Panc1 (cell line): Measurements from ENCODE around the gene AANAT. TPM values are rescaled to one million over a fixed set of nuclear protein-coding genes. Genes with fewer than 3 reads are reported as not detected.

ENCODE experiments used
- ATAC-seq: fragments of 200-7000 bp; cut with Tn5 transposase; 2 replicates; pipeline ENCODE4 v1.9.1; 2020; ENCODE audit warnings: mild to moderate bottlenecking, moderate library complexity
- BruUV-seq: library from RNA; stranded (reverse); fragments of 400-500 nt; replicated peaks from 2 replicates; lab custom pipeline; 2021; lab: Mats Ljungman, UMichigan
- CTCF ChIA-PET: fragments of 300-600 bp; sonication (Branson Sonifier 250); formaldehyde crosslinking; loops from one replicate; lab custom pipeline; 2022; ENCODE audit warnings: antibody characterized with exemption; lab: Charles Lee
- POLR2A ChIA-PET: fragments of 300-600 bp; sonication (Branson Sonifier 250); formaldehyde crosslinking; loops from one replicate; lab custom pipeline; 2022; ENCODE audit warnings: antibody characterized with exemption; lab: Charles Lee
- DNase-seq: peaks from one replicate; pipeline ENCODE4 v3.0.0-alpha.2; 2010; ENCODE audit warnings: low read depth, low spot score
- H3K27ac ChIP-seq: 2 replicates; pipeline ENCODE4 v1.5.1; 2011; ENCODE audit warnings: mild to moderate bottlenecking, low read length, inconsistent platforms
- H3K27me3 ChIP-seq: fragments of 200-500 bp; sonication (Bioruptor generic); 2 replicates; pipeline ENCODE4 v1.6.0; 2014; ENCODE audit warnings: low read length, inconsistent platforms; ENCODE audit not compliant: control insufficient read depth, insufficient read depth
- H3K36me3 ChIP-seq: fragments of 200-500 bp; sonication (Bioruptor generic); 2 replicates; pipeline ENCODE4 v1.5.1; 2014; ENCODE audit warnings: inconsistent platforms, mild to moderate bottlenecking, low read length, moderate library complexity; ENCODE audit not compliant: control insufficient read depth, insufficient read depth
- H3K4me1 ChIP-seq: 2 replicates; pipeline ENCODE4 v1.5.1; 2011; ENCODE audit warnings: inconsistent platforms, mild to moderate bottlenecking, low read length, moderate library complexity; ENCODE audit not compliant: control insufficient read depth, insufficient read depth
- H3K4me3 ChIP-seq, 2 experiments: 2 replicates each; pipeline ENCODE4 v1.5.1; 2011 to 2012; ENCODE audit warnings: low read depth in 2 of 2, low read length in 2 of 2, mild to moderate bottlenecking in 2 of 2, inconsistent platforms in 1 of 2, moderate library complexity in 1 of 2
- H3K9me3 ChIP-seq: fragments of 200-500 bp; sonication (Bioruptor generic); 2 replicates; pipeline ENCODE4 v1.5.1; 2014; ENCODE audit warnings: low read depth, mild to moderate bottlenecking, inconsistent platforms, low read length, moderate library complexity; ENCODE audit not compliant: control insufficient read depth, insufficient read depth
- POLR2AphosphoS5 ChIP-seq: IDR thresholded peaks from 2 replicates; pipeline ENCODE4 v1.6.1; 2012; ENCODE audit warnings: mild to moderate bottlenecking, low read depth, low read length, moderate library complexity
- SIN3A ChIP-seq: IDR thresholded peaks from 2 replicates; pipeline ENCODE4 v1.6.1; 2012; ENCODE audit warnings: low read depth, mild to moderate bottlenecking, low read length, moderate library complexity, borderline replicate concordance; ENCODE audit not compliant: insufficient read depth
- TCF7L2 ChIP-seq: IDR thresholded peaks from 2 replicates; pipeline ENCODE4 v1.6.1; 2011; ENCODE audit warnings: mild to moderate bottlenecking, low read depth, low read length, inconsistent platforms
- in situ Hi-C: cut with HindIII; loops from 2 replicates; pipeline ENCODE4 v1.10.0; 2016; ENCODE audit warnings: low sequenced_read_pairs, low pct_unique_long_range_greater_than_20kb
- intact Hi-C: fragments of 100-400 bp; cut with micrococcal nuclease; formaldehyde crosslinking; loops from one replicate; pipeline ENCODE4 v1.10.0; 2022; ENCODE audit not compliant: unreplicated experiment
- total RNA-seq: library from RNA; stranded (reverse); gene quantifications from one replicate; pipeline ENCODE4 v1.2.1, GENCODE V29; 2021; ENCODE audit not compliant: unreplicated experiment
- TF ChIP-seq, protein P1 (sequence below), 2 experiments: IDR thresholded peaks; 2 replicates each; pipeline ENCODE4 v1.6.1; 2011 to 2012; ENCODE audit warnings: low read depth in 2 of 2, control low read depth in 1 of 2, low read length in 1 of 2, mild to moderate bottlenecking in 1 of 2, moderate library complexity in 1 of 2; ENCODE audit not compliant: insufficient read depth in 1 of 2
- TF ChIP-seq, protein P2 (sequence below): fragments of 450-650 bp; IDR thresholded peaks from 2 replicates; pipeline ENCODE4 v1.5.1; 2017; ENCODE audit warnings: mild to moderate bottlenecking

Gene AANAT
- total RNA-seq, 1 experiment from 2014 or later: not detected

DNA sequence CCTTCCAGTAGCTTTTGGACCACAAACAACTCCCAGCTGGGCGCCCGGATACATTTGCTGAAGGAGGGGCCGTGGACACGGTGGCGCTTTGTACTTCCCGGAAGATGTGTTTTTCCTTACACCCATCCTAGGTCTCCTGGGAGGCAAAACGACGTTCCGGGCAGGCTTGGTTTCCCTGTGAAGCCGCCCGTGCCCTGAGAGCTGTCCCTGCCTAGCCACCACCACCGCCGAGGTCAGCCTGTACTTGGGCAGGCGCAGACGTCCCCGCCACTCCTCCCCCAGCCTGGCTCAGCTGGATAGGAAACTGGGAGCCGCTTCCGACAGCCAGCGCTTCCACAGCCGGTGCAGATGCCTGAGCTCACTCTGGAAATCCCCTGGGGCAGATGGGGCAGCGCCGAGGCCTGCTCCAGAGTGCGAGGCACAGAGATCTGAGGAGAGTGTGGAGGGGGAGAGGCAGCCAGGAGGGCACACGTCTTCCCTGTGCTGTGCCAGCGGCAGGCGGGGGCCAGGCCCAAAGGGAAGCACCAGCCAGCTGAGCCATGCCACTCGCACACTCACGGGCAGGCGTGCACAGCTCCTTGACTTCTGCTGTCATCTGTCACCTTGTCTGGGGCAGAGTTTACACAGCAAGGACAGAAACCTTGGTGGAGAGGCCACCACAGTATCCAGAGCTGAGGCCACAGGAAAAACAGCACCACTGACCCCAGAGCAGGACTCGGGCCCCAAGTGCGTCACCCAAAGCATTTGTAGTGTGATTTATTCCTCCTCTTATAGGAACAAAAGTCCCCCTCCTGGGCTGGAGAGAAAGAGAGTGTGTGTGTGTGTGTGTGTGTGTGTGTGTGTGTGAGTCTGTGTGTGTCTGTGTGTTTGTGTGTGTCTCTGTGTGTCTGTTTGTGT lies 30.8 kb downstream of the AANAT start:
- ChIA-PET POLR2A (interaction anchor here (0.7 to 1.6 kb wide), 6 partner anchors 12 to 204 kb away, joined by 3 to 8 read pairs (median 4); no protein-coding TSS in a partner anchor), CTCF (interaction anchor here (0.6 to 1.0 kb wide), 6 partner anchors 13 to 183 kb away, joined by 3 to 6 read pairs (median 3); partner anchors contain the start of gene AANAT)
- DNase-seq (no peak), ATAC-seq (peak; percentile 64)
- intact Hi-C loops: no loop called here
- TF ChIP-seq, protein P1, sequence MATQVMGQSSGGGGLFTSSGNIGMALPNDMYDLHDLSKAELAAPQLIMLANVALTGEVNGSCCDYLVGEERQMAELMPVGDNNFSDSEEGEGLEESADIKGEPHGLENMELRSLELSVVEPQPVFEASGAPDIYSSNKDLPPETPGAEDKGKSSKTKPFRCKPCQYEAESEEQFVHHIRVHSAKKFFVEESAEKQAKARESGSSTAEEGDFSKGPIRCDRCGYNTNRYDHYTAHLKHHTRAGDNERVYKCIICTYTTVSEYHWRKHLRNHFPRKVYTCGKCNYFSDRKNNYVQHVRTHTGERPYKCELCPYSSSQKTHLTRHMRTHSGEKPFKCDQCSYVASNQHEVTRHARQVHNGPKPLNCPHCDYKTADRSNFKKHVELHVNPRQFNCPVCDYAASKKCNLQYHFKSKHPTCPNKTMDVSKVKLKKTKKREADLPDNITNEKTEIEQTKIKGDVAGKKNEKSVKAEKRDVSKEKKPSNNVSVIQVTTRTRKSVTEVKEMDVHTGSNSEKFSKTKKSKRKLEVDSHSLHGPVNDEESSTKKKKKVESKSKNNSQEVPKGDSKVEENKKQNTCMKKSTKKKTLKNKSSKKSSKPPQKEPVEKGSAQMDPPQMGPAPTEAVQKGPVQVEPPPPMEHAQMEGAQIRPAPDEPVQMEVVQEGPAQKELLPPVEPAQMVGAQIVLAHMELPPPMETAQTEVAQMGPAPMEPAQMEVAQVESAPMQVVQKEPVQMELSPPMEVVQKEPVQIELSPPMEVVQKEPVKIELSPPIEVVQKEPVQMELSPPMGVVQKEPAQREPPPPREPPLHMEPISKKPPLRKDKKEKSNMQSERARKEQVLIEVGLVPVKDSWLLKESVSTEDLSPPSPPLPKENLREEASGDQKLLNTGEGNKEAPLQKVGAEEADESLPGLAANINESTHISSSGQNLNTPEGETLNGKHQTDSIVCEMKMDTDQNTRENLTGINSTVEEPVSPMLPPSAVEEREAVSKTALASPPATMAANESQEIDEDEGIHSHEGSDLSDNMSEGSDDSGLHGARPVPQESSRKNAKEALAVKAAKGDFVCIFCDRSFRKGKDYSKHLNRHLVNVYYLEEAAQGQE (IDR thresholded peaks at IDR 0.05; ENCODE audit: insufficient read depth in 1 of 2, low read depth in 2 of 2, low read length in 1 of 2): 0 out of 4 replicates have a peak, but pooled peaks of 1 of the 2 experiments have one; percentile 35
- TF ChIP-seq, protein P2, sequence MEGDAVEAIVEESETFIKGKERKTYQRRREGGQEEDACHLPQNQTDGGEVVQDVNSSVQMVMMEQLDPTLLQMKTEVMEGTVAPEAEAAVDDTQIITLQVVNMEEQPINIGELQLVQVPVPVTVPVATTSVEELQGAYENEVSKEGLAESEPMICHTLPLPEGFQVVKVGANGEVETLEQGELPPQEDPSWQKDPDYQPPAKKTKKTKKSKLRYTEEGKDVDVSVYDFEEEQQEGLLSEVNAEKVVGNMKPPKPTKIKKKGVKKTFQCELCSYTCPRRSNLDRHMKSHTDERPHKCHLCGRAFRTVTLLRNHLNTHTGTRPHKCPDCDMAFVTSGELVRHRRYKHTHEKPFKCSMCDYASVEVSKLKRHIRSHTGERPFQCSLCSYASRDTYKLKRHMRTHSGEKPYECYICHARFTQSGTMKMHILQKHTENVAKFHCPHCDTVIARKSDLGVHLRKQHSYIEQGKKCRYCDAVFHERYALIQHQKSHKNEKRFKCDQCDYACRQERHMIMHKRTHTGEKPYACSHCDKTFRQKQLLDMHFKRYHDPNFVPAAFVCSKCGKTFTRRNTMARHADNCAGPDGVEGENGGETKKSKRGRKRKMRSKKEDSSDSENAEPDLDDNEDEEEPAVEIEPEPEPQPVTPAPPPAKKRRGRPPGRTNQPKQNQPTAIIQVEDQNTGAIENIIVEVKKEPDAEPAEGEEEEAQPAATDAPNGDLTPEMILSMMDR: no peak
- TF ChIP-seq TCF7L2 (no peak), POLR2AphosphoS5 (peak; percentile 60), SIN3A (peak; percentile 77; the same call in 1 of the 2 replicates)
- Histone ChIP-seq H3K27ac (peak overlapping the region; percentile 89), H3K4me3 (peak overlapping the region; percentile 8 to 89), H3K4me1 (peaks cover 60% of the 10 kb centered on the region), H3K27me3 (no peaks in the 10 kb centered on the region), H3K9me3 (no peaks in the 10 kb centered on the region), H3K36me3 (peaks cover 7% of the 10 kb centered on the region; the same call in 1 of the 2 replicates)
- in situ Hi-C loops: no loop called here
- BruUV-seq: no TSS peak

DNA sequence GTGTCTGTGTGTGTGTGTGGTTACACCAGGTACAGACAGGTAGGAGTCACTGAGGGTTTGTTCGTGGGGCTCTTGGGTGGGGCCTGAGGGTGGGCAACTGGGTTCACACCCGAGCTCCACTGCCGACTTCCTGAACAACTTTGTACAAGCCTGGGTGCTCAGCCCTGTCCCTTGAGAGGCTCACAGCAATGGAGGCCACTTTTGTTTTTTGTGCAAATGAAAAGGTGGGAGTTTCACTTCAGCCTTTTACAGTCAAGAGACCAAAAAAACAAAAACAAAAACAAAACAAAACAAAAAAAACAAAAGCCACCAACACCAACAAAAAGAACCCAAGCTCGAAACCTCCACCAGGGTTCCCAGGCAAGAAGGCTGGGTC lies 31.5 kb downstream of the AANAT start:
- TF ChIP-seq POLR2AphosphoS5 (no peak), TCF7L2 (no peak), SIN3A (no peak)
- TF ChIP-seq, protein P2: no peak
- TF ChIP-seq, protein P1 (IDR thresholded peaks at IDR 0.05; ENCODE audit: insufficient read depth in 1 of 2, low read depth in 2 of 2, low read length in 1 of 2): no peak
- ChIA-PET CTCF (interaction anchor here (0.7 to 1.0 kb wide), 2 partner anchors 31 to 183 kb away, joined by 3 to 4 read pairs; partner anchors contain the start of gene AANAT), POLR2A (interaction anchor here (0.7 to 1.6 kb wide), 3 partner anchors 13 to 203 kb away, joined by 3 to 7 read pairs (median 3); no protein-coding TSS in a partner anchor)
- H3K27ac ChIP-seq: peak overlapping the region; percentile 89
- H3K4me3 ChIP-seq: peak overlapping the region; percentile 89; a peak in 3 of 4 replicates
- in situ Hi-C loops (no loop called here), intact Hi-C loops (no loop called here)
- H3K9me3 ChIP-seq: no peaks in the 10 kb centered on the region
- H3K4me1 ChIP-seq: peaks cover 54% of the 10 kb centered on the region
- no TSS peak for BruUV-seq
- no peak for DNase-seq
- no peaks in the 10 kb centered on the region for H3K27me3 ChIP-seq
- H3K36me3 ChIP-seq: peaks cover 7% of the 10 kb centered on the region; the same call in 1 of the 2 replicates
- ATAC-seq: no peak
